GM23338 (cell line): ENCODE measurements around the gene RPS15.

Source experiments
- CREB1 ChIP-seq: fragments of 250-450 bp; sonication (Bioruptor Pico); IDR thresholded peaks from 2 replicates; pipeline ENCODE4 v1.5.0; 2020; ENCODE audit warnings: low read depth, mild to moderate bottlenecking, moderate library complexity
- CTCF ChIP-seq, 2 experiments: fragments of 200-600 bp in 1 of 2; sonication (generic) in 1 of 2; conservative IDR thresholded peaks; 2 replicates each; pipeline versions ENCODE4 v1.5.1 to v1.6.1; 2016 to 2017; ENCODE audit warnings: antibody characterized with exemption in 2 of 2, low read depth in 2 of 2, mild to moderate bottlenecking in 2 of 2, moderate library complexity in 1 of 2
- ETS1 ChIP-seq: IDR thresholded peaks from 2 replicates; pipeline ENCODE4 v1.6.1; 2016; ENCODE audit warnings: antibody characterized with exemption
- EZH2 ChIP-seq: fragments of 200-600 bp; sonication (generic); IDR thresholded peaks from one replicate; pipeline ENCODE4 v1.8.0; 2017; ENCODE audit warnings: antibody characterized with exemption, mild to moderate bottlenecking, low read depth; ENCODE audit not compliant: unreplicated experiment
- EZH2phosphoT487 ChIP-seq: fragments of 200-600 bp; sonication (generic); IDR thresholded peaks from one replicate; pipeline ENCODE4 v1.8.1; 2018; ENCODE audit warnings: antibody characterized with exemption; ENCODE audit not compliant: unreplicated experiment
- NANOG ChIP-seq: IDR thresholded peaks from 2 replicates; pipeline ENCODE4 v1.6.1; 2016; ENCODE audit warnings: antibody characterized with exemption, borderline replicate concordance
- POLR2AphosphoS5 ChIP-seq: IDR thresholded peaks from 2 replicates; pipeline ENCODE4 v1.6.1; 2016; ENCODE audit warnings: antibody characterized with exemption, low read depth
- REST ChIP-seq: IDR thresholded peaks from one replicate; pipeline ENCODE4 v1.6.1; 2018; ENCODE audit warnings: antibody characterized with exemption; ENCODE audit not compliant: unreplicated experiment
- STAT1 ChIP-seq: IDR thresholded peaks from one replicate; pipeline ENCODE4 v1.6.1; 2016; ENCODE audit warnings: antibody characterized with exemption; ENCODE audit not compliant: unreplicated experiment
- ZNF114 ChIP-seq: fragments of 250-450 bp; sonication (Bioruptor Pico); IDR thresholded peaks from 2 replicates; pipeline ENCODE4 v1.5.0; 2020; ENCODE audit warnings: mild to moderate bottlenecking, moderate library complexity
- ZNF331 ChIP-seq: fragments of 250-450 bp; sonication (Bioruptor Pico); IDR thresholded peaks from 2 replicates; pipeline ENCODE4 v1.5.0; 2020; ENCODE audit warnings: low read depth, mild to moderate bottlenecking, moderate library complexity
- TF ChIP-seq, protein P1 (sequence below): fragments of 250-450 bp; sonication (Bioruptor Pico); IDR thresholded peaks from 2 replicates; pipeline ENCODE4 v1.5.0; 2020; ENCODE audit warnings: mild to moderate bottlenecking, moderate library complexity

GRCh38 chr19:1421958-1422305 lies 16.3 kb upstream of the RPS15 start:
- no peak for TF ChIP-seq CTCF (conservative IDR thresholded peaks at IDR 0.05; ENCODE audit: low read depth in 2 of 2)
- no peak for TF ChIP-seq EZH2phosphoT487
- no peak for TF ChIP-seq EZH2
- no peak for TF ChIP-seq POLR2AphosphoS5
- no peak for TF ChIP-seq REST
- no peak for TF ChIP-seq NANOG
- no peak for TF ChIP-seq ZNF114 (CRISPR knock-in tag)
- no peak for TF ChIP-seq CREB1 (CRISPR knock-in tag)
- TF ChIP-seq, protein P1, sequence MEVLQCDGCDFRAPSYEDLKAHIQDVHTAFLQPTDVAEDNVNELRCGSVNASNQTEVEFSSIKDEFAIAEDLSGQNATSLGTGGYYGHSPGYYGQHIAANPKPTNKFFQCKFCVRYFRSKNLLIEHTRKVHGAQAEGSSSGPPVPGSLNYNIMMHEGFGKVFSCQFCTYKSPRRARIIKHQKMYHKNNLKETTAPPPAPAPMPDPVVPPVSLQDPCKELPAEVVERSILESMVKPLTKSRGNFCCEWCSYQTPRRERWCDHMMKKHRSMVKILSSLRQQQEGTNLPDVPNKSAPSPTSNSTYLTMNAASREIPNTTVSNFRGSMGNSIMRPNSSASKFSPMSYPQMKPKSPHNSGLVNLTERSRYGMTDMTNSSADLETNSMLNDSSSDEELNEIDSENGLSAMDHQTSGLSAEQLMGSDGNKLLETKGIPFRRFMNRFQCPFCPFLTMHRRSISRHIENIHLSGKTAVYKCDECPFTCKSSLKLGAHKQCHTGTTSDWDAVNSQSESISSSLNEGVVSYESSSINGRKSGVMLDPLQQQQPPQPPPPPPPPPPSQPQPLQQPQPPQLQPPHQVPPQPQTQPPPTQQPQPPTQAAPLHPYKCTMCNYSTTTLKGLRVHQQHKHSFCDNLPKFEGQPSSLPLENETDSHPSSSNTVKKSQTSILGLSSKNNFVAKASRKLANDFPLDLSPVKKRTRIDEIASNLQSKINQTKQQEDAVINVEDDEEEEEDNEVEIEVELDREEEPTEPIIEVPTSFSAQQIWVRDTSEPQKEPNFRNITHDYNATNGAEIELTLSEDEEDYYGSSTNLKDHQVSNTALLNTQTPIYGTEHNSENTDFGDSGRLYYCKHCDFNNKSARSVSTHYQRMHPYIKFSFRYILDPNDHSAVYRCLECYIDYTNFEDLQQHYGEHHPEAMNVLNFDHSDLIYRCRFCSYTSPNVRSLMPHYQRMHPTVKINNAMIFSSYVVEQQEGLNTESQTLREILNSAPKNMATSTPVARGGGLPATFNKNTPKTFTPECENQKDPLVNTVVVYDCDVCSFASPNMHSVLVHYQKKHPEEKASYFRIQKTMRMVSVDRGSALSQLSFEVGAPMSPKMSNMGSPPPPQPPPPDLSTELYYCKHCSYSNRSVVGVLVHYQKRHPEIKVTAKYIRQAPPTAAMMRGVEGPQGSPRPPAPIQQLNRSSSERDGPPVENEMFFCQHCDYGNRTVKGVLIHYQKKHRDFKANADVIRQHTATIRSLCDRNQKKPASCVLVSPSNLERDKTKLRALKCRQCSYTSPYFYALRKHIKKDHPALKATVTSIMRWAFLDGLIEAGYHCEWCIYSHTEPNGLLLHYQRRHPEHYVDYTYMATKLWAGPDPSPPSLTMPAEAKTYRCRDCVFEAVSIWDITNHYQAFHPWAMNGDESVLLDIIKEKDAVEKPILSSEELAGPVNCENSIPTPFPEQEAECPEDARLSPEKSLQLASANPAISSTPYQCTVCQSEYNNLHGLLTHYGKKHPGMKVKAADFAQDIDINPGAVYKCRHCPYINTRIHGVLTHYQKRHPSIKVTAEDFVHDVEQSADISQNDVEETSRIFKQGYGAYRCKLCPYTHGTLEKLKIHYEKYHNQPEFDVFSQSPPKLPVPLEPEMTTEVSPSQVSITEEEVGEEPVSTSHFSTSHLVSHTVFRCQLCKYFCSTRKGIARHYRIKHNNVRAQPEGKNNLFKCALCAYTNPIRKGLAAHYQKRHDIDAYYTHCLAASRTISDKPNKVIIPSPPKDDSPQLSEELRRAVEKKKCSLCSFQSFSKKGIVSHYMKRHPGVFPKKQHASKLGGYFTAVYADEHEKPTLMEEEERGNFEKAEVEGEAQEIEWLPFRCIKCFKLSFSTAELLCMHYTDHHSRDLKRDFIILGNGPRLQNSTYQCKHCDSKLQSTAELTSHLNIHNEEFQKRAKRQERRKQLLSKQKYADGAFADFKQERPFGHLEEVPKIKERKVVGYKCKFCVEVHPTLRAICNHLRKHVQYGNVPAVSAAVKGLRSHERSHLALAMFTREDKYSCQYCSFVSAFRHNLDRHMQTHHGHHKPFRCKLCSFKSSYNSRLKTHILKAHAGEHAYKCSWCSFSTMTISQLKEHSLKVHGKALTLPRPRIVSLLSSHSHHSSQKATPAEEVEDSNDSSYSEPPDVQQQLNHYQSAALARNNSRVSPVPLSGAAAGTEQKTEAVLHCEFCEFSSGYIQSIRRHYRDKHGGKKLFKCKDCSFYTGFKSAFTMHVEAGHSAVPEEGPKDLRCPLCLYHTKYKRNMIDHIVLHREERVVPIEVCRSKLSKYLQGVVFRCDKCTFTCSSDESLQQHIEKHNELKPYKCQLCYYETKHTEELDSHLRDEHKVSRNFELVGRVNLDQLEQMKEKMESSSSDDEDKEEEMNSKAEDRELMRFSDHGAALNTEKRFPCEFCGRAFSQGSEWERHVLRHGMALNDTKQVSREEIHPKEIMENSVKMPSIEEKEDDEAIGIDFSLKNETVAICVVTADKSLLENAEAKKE (CRISPR knock-in tag) = no peak
- no peak for TF ChIP-seq STAT1
- TF ChIP-seq ZNF331 = no peak
- TF ChIP-seq ETS1 = no peak
